ENCODE results near the gene GZMB.

The GZMB gene

DNA sequence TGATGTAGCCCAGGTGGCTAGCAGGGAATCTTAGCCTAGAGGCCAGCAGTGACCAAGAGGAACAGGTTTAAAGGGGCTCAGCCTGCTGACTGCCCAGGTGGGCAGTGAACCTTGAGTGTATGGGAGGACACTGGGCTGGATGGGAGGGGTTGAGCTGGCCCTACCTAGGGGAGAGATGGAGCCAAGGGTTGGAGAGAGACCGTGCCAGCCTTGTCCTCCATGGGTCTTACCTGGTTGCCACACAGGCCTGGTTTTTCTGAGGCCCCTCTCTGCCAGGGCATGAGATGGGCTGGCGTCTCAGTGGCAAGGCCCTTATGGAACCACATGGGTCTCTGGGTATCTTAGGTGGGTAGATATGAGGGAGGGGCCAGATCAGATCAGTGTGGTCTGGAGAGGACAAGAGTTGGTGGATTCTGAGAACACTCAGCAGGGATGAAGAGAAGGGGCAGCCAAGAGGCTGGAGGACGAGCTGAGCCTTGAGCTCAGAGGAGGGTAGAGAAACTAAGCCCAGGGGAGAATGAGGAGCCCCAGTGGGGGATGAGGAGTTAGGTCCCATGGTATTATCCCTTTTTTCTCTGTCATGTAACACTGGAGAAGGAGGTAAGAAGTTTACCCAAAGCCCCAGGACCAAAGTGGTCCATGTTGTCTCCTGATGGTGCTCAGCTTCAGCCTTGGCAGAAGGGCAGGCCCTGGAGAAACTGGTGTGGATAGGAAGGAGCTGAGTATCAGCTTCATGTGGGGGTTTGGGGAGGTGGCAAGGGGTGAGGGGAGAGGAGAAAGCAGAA is 3.7 kb downstream of the GZMB start:
- no peak overlapping the region for H3K27ac ChIP-seq
- H3K27me3 ChIP-seq (replicated peaks): no peaks in the 10 kb centered on the region
- TF ChIP-seq, protein P1, sequence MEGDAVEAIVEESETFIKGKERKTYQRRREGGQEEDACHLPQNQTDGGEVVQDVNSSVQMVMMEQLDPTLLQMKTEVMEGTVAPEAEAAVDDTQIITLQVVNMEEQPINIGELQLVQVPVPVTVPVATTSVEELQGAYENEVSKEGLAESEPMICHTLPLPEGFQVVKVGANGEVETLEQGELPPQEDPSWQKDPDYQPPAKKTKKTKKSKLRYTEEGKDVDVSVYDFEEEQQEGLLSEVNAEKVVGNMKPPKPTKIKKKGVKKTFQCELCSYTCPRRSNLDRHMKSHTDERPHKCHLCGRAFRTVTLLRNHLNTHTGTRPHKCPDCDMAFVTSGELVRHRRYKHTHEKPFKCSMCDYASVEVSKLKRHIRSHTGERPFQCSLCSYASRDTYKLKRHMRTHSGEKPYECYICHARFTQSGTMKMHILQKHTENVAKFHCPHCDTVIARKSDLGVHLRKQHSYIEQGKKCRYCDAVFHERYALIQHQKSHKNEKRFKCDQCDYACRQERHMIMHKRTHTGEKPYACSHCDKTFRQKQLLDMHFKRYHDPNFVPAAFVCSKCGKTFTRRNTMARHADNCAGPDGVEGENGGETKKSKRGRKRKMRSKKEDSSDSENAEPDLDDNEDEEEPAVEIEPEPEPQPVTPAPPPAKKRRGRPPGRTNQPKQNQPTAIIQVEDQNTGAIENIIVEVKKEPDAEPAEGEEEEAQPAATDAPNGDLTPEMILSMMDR (IDR thresholded peaks at IDR 0.05; ENCODE audit: low read depth, low read length, missing control alignments): no peak
- H3K4me3 ChIP-seq (ENCODE audit: low read depth, low read length): no peak overlapping the region
- DNase-seq: no peak
- in situ Hi-C loops (cut with HindIII; ENCODE audit: low pct_ligation_motif_present, low sequenced_read_pairs): no loop called here
- no peaks in the 10 kb centered on the region for H3K36me3 ChIP-seq (replicated peaks)

DNA sequence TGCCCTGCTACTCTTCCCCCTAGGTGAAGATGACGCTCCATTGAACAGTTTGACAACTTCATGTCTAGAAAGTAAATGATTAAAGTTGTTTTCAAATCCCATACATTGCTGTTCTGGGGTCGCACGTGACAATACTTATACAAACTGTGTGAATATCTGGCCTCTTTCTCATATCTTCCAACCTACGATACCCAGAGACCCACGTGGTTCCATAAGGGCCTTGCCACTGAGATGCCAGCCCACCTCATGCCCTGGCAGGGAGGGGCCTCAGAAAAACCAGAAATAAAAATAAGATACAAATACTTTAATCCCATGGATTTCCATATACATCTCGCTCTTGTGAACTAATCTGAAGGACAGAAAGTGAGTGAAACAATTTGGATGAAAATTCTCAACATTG is 4.5 kb downstream of the GZMB start:
- DNase-seq: no peak
- in situ Hi-C loops (cut with HindIII; ENCODE audit: low pct_ligation_motif_present, low sequenced_read_pairs): no loop called here
- TF ChIP-seq, protein P1 (IDR thresholded peaks at IDR 0.05; ENCODE audit: low read depth, low read length, missing control alignments): no peak

DNA sequence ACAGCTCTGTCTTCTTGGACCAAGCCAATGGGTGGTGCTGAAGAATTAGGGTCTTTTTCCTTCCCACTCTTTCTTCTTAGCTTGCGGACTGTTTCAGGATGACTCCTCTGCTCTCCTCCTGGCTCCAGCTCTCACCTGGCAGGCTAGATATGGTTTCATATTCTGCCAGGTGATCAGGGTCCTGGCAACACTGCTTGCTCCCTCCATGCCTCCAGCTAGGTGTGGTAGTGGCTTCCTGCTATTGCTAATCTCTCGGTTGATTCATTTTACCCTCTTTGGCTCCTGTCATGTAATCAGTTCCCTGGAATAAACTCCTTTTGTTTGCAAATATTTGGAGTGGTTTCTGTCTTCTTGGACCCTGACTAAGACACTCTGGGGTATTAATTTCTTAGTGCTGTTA is 20.2 kb downstream of the GZMB start:
- DNase-seq: no peak
- H3K27me3 ChIP-seq (replicated peaks): no peaks in the 10 kb centered on the region
- H3K4me3 ChIP-seq (ENCODE audit: low read depth, low read length): no peak overlapping the region
- no peak overlapping the region for H3K27ac ChIP-seq
- H3K36me3 ChIP-seq (replicated peaks): no peaks in the 10 kb centered on the region
- TF ChIP-seq, protein P1 (IDR thresholded peaks at IDR 0.05; ENCODE audit: low read depth, low read length, missing control alignments): no peak
- in situ Hi-C loops (cut with HindIII; ENCODE audit: low pct_ligation_motif_present, low sequenced_read_pairs): no loop called here

More for the DNA sequence above, 4.5 kb downstream of the GZMB start:
- H3K4me3 ChIP-seq (ENCODE audit: low read depth, low read length): no peak overlapping the region
- H3K36me3 ChIP-seq (replicated peaks): no peaks in the 10 kb centered on the region
- no peaks in the 10 kb centered on the region for H3K27me3 ChIP-seq (replicated peaks)
- no peak overlapping the region for H3K27ac ChIP-seq

DNA sequence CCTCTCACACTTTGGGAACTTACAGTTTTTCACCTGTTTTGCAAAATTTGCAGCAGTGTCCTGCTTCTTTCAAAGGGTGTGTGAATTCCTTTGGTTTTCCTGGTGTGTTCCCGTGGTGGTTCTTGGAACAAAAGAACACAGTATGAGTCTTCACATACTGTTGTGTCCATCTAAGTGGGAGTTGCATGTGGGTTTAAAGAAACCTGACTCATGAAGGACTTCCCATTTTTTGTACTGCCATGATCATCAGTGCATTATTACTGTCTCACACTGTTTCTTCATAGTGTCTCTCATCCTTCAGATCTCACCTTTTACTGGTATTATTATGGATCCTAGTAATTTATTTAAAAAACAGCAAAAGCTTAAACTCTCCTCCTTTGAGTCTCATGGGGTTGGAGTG is 20.7 kb downstream of the GZMB start:
- Histone ChIP-seq H3K27me3 (replicated peaks) (no peaks in the 10 kb centered on the region), H3K27ac (no peak overlapping the region), H3K36me3 (replicated peaks) (no peaks in the 10 kb centered on the region), H3K4me3 (ENCODE audit: low read depth, low read length) (no peak overlapping the region)
- in situ Hi-C loops (cut with HindIII; ENCODE audit: low pct_ligation_motif_present, low sequenced_read_pairs): no loop called here
- TF ChIP-seq, protein P1 (IDR thresholded peaks at IDR 0.05; ENCODE audit: low read depth, low read length, missing control alignments): no peak
- no peak for DNase-seq

DNA sequence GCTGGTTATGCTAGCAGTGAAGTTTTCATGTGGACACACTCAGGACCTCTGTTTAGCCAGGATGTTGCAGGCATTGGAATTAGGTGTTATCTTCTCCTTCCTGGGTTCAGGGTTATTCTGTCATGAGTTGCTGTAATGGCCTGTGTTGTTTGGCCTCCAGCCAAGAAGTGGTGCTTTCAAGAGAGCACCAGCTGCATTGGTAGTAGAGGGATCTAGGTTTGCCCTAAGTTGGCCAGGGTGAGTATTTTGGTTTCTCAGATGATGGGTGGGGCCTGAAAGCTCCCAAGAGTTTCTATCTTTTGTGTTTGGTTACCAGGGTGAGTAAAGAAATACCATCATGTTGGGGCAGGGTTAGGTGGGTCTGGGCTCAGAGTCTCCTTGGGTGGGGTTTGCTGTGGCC is 21.8 kb downstream of the GZMB start:
- TF ChIP-seq, protein P1 (IDR thresholded peaks at IDR 0.05; ENCODE audit: low read depth, low read length, missing control alignments): no peak
- DNase-seq: no peak
- no peak overlapping the region for H3K27ac ChIP-seq
- H3K4me3 ChIP-seq (ENCODE audit: low read depth, low read length): no peak overlapping the region
- no peaks in the 10 kb centered on the region for H3K27me3 ChIP-seq (replicated peaks)
- in situ Hi-C loops (cut with HindIII; ENCODE audit: low pct_ligation_motif_present, low sequenced_read_pairs): no loop called here
- no peaks in the 10 kb centered on the region for H3K36me3 ChIP-seq (replicated peaks)

All from brain microvascular endothelial cell (primary cell).